Activated CD4-positive, alpha-beta T cell treated with anti-CD3 and anti-CD28 coated beads, Interleukin-2, amount 10 ng/mL, durations not matched to agents 24 days and 14 days (primary cell): ENCODE results near the gene NCAM1. TPM values are rescaled to one million over a fixed set of nuclear protein-coding genes. Genes with fewer than 3 reads are reported as not detected.

ENCODE experiments used
- DNase-seq: peaks from one replicate; pipeline ENCODE4 v3.0.0; 2022
- H3K27ac Mint-ChIP-seq: one replicate; pipeline ENCODE4 v1.8.0; 2022; ENCODE audit warnings: mild to moderate bottlenecking, mixed read lengths
- H3K27me3 Mint-ChIP-seq: one replicate; pipeline ENCODE4 v1.8.0; 2022; ENCODE audit warnings: mixed read lengths
- H3K36me3 Mint-ChIP-seq: one replicate; pipeline ENCODE4 v1.8.0; 2022; ENCODE audit warnings: low read depth, mild to moderate bottlenecking, mixed read lengths
- H3K4me1 Mint-ChIP-seq: one replicate; pipeline ENCODE4 v1.8.0; 2021; ENCODE audit warnings: mixed read lengths
- H3K4me3 Mint-ChIP-seq: one replicate; pipeline ENCODE4 v1.8.0; 2022; ENCODE audit warnings: mild to moderate bottlenecking, moderate library complexity, mixed read lengths
- H3K9me3 Mint-ChIP-seq: one replicate; pipeline ENCODE4 v1.8.0; 2021; ENCODE audit warnings: mixed read lengths
- intact Hi-C: fragments of 100-400 bp; cut with micrococcal nuclease; formaldehyde crosslinking; loops from one replicate; pipeline ENCODE4 v1.15.1; 2023
- total RNA-seq: library from RNA; stranded (reverse); gene quantifications from 2 replicates; pipeline ENCODE4 v1.2.3, GENCODE V29; 2022

The NCAM1 gene
- total RNA-seq, 1 donor from 2014 or later: not detected

GRCh38 chr11:113177671-113178070 lies 216.5 kb downstream of the NCAM1 start:
- H3K27me3 Mint-ChIP-seq: peaks cover 7% of the 10 kb centered on the region
- DNase-seq: no peak
- no peaks in the 10 kb centered on the region for H3K36me3 Mint-ChIP-seq
- no peak overlapping the region for H3K27ac Mint-ChIP-seq
- no peaks in the 10 kb centered on the region for H3K9me3 Mint-ChIP-seq
- intact Hi-C loops: no loop called here
- no peaks in the 10 kb centered on the region for H3K4me1 Mint-ChIP-seq
- H3K4me3 Mint-ChIP-seq: no peak overlapping the region

DNA sequence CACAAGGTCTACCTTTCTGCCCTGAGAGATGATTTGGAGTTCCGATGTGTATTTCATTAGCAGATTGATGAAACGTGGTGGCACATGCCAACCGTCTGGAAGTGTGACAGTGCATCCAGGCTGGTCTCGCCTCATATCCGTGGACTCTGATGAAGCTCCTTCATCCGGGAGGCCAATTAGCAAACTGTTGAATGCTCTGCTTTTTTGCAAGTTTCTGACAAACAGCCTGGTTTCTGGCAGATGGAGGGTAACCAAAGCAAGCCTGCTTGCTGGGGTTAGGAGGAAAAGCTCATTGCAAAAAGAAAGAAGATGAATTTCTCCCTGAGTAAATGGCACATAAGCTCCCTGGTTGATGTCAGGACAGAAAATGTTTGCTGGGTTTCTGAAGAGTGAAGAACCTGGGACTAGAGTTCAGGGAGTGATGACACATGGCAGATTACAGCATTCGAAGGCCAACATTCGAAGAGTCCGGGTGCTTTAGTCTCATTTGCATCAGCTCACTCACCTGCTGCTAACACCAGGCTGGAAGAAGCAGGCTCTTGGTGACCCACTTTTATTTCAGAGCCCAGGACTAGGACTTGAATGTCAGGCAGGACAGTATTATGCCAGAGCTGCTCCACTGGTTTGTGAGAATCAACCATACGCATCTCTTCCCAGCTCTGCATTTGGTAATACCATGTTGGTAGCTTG lies 217.3 kb downstream of the NCAM1 start:
- Mint-ChIP-seq H3K27me3 (peaks cover 7% of the 10 kb centered on the region), H3K4me3 (no peak overlapping the region), H3K9me3 (no peaks in the 10 kb centered on the region), H3K27ac (no peak overlapping the region), H3K36me3 (no peaks in the 10 kb centered on the region), H3K4me1 (no peaks in the 10 kb centered on the region)
- intact Hi-C loops: no loop called here
- no peak for DNase-seq

- intact Hi-C loops: no loop called here
- Mint-ChIP-seq H3K36me3 (no peaks in the 10 kb centered on the region), H3K27me3 (peaks cover 7% of the 10 kb centered on the region), H3K9me3 (no peaks in the 10 kb centered on the region), H3K4me3 (no peak overlapping the region), H3K4me1 (no peaks in the 10 kb centered on the region), H3K27ac (no peak overlapping the region)
- no peak for DNase-seq
Observed at GRCh38 chr11:113179181-113179704, 218.0 kb downstream of the NCAM1 start.

- peaks cover 7% of the 10 kb centered on the region for H3K27me3 Mint-ChIP-seq
- H3K36me3 Mint-ChIP-seq: no peaks in the 10 kb centered on the region
- no peak for DNase-seq
- H3K27ac Mint-ChIP-seq: no peak overlapping the region
- H3K9me3 Mint-ChIP-seq: no peaks in the 10 kb centered on the region
- intact Hi-C loops: no loop called here
- no peaks in the 10 kb centered on the region for H3K4me1 Mint-ChIP-seq
- no peak overlapping the region for H3K4me3 Mint-ChIP-seq
Observed at GRCh38 chr11:113181094-113181493, 219.9 kb downstream of the NCAM1 start.

- H3K27ac Mint-ChIP-seq: no peak overlapping the region
- no peak for DNase-seq
- H3K9me3 Mint-ChIP-seq: no peaks in the 10 kb centered on the region
- H3K27me3 Mint-ChIP-seq: peaks cover 7% of the 10 kb centered on the region
- no peaks in the 10 kb centered on the region for H3K36me3 Mint-ChIP-seq
- intact Hi-C loops: no loop called here
- no peak overlapping the region for H3K4me3 Mint-ChIP-seq
- H3K4me1 Mint-ChIP-seq: no peaks in the 10 kb centered on the region
Observed at GRCh38 chr11:113182288-113182687, 221.1 kb downstream of the NCAM1 start.

GRCh38 chr11:113184498-113184897 lies 223.3 kb downstream of the NCAM1 start:
- H3K27me3 Mint-ChIP-seq: peaks cover 4% of the 10 kb centered on the region
- intact Hi-C loops: no loop called here
- H3K4me1 Mint-ChIP-seq: no peaks in the 10 kb centered on the region
- DNase-seq: no peak
- H3K36me3 Mint-ChIP-seq: no peaks in the 10 kb centered on the region
- H3K9me3 Mint-ChIP-seq: no peaks in the 10 kb centered on the region
- H3K4me3 Mint-ChIP-seq: no peak overlapping the region
- H3K27ac Mint-ChIP-seq: no peak overlapping the region

DNA sequence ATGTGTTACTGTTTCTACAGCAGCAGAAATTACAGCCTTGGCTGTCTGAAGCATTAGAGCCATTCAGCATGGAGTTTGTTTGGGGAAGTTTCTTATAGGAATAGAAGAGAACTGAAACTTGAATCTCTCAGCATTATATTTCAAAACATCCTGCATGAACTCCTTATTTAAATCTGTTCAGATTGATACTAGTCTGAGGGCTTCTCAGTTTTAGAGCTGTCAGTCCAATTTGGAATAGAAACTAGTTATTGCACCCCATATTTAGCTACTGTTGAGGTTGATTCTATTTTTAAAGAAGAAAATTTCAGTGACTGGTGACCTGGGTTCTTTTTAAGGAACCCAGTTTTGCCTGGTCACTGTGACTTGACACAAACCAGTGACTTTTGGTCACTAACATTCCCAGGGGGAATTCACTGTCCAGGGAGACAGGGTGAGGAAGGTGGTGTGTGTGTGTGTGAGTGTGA lies 227.2 kb downstream of the NCAM1 start:
- H3K9me3 Mint-ChIP-seq: no peaks in the 10 kb centered on the region
- H3K27ac Mint-ChIP-seq: no peak overlapping the region
- no peaks in the 10 kb centered on the region for H3K36me3 Mint-ChIP-seq
- H3K4me3 Mint-ChIP-seq: no peak overlapping the region
- H3K27me3 Mint-ChIP-seq: peaks cover 10% of the 10 kb centered on the region
- no peaks in the 10 kb centered on the region for H3K4me1 Mint-ChIP-seq
- intact Hi-C loops: no loop called here
- DNase-seq: no peak

- H3K36me3 Mint-ChIP-seq: no peaks in the 10 kb centered on the region
- no peak for DNase-seq
- H3K4me3 Mint-ChIP-seq: no peak overlapping the region
- peaks cover 10% of the 10 kb centered on the region for H3K27me3 Mint-ChIP-seq
- no peaks in the 10 kb centered on the region for H3K9me3 Mint-ChIP-seq
- no peaks in the 10 kb centered on the region for H3K4me1 Mint-ChIP-seq
- intact Hi-C loops: no loop called here
- no peak overlapping the region for H3K27ac Mint-ChIP-seq
Observed at GRCh38 chr11:113189909-113190667, 228.9 kb downstream of the NCAM1 start.

DNA sequence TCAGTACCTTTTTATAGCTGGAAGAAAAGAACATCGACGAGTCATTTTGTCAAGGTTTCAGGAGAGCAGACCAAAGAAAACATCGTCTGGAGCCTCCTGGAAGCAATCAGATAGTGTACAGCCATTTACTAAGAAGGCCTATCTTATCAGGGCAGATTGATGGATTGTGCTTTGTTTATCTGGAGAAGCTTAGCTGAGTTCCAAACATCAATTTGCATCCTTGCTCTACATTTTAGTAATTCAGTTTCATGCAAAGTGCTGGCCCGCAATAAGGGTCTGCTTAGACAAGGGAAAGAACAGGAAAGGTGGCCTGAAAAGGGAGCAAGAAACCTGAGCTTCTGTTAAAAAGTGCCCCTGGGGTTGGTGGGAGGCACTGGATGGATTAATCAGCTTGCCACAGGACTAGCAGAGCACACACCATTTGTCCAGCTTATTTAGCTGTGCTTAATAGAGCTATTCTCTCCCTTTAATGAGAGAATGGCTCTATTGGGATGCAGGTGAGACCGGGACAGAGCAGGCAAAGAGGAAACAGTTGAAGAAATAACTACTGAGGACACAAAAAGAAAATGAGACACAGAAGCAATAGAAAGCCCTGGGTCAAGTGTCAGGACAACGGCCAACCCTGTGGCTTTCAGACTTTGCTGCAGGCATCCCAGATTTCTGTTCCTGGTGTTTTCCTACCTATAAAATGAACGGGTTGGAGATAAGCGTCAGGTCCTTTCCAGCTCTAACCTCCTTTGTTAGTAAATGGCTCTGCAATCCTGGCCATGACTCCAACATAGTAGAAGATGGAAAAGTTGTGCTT lies 231.1 kb downstream of the NCAM1 start:
- no peak for DNase-seq
- H3K27ac Mint-ChIP-seq: no peak overlapping the region
- H3K36me3 Mint-ChIP-seq: no peaks in the 10 kb centered on the region
- no peak overlapping the region for H3K4me3 Mint-ChIP-seq
- intact Hi-C loops: no loop called here
- peaks cover 12% of the 10 kb centered on the region for H3K27me3 Mint-ChIP-seq
- H3K9me3 Mint-ChIP-seq: no peaks in the 10 kb centered on the region
- H3K4me1 Mint-ChIP-seq: no peaks in the 10 kb centered on the region

GRCh38 chr11:113193016-113193415 lies 231.8 kb downstream of the NCAM1 start:
- no peak for DNase-seq
- peaks cover 16% of the 10 kb centered on the region for H3K27me3 Mint-ChIP-seq
- H3K36me3 Mint-ChIP-seq: no peaks in the 10 kb centered on the region
- H3K4me3 Mint-ChIP-seq: no peak overlapping the region
- intact Hi-C loops: no loop called here
- H3K4me1 Mint-ChIP-seq: no peaks in the 10 kb centered on the region
- H3K9me3 Mint-ChIP-seq: no peaks in the 10 kb centered on the region
- no peak overlapping the region for H3K27ac Mint-ChIP-seq

DNA sequence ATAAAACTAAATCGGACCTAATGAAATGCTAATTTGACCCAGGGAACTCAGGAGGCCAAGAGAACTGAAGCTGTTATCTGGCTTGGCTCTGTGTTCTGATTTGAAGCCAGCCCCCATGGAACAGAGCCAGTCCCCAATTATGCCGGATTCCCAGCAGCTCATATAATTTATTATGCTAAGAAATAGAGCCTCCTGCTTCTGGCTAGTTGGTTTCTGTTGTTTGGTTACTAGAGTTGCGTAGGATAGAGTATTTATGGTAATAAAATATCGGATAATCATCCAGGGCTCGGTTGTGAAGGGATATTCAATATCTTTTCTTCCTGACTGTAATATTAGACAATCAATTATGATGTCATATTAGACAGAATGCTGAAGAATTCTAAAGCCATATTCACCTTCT lies 232.7 kb downstream of the NCAM1 start:
- intact Hi-C loops: no loop called here
- H3K4me3 Mint-ChIP-seq: no peak overlapping the region

GRCh38 chr11:113195728-113196127 lies 234.5 kb downstream of the NCAM1 start:
- Mint-ChIP-seq H3K27ac (no peak overlapping the region), H3K9me3 (no peaks in the 10 kb centered on the region), H3K36me3 (no peaks in the 10 kb centered on the region), H3K27me3 (peaks cover 13% of the 10 kb centered on the region), H3K4me1 (no peaks in the 10 kb centered on the region), H3K4me3 (no peak overlapping the region)
- intact Hi-C loops: no loop called here
- no peak for DNase-seq

More for the DNA sequence above, 232.7 kb downstream of the NCAM1 start:
- Mint-ChIP-seq H3K4me1 (no peaks in the 10 kb centered on the region), H3K27me3 (peaks cover 18% of the 10 kb centered on the region), H3K27ac (no peak overlapping the region), H3K9me3 (no peaks in the 10 kb centered on the region), H3K36me3 (no peaks in the 10 kb centered on the region)
- no peak for DNase-seq

DNA sequence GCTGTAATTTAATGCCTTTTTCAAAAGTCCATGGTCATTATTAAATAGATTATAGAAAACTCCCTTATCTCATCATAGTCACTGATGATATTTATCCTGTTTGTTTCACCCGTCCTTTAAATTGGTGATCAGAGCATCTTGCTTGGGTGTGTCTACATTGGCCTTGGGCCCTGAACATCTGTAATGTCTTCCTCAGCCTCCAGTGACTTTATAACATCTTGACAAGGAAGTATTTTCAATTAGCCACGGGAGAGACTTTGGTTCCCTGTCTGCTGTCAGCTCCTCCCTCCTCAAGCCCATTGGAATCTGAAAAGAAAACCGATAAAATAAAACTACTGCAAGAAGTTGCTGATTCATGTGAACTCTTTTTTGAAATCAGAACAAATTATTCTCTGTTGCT lies 236.2 kb downstream of the NCAM1 start:
- Mint-ChIP-seq H3K4me3 (no peak overlapping the region), H3K4me1 (no peaks in the 10 kb centered on the region), H3K36me3 (no peaks in the 10 kb centered on the region), H3K27me3 (peaks cover 11% of the 10 kb centered on the region), H3K9me3 (no peaks in the 10 kb centered on the region), H3K27ac (no peak overlapping the region)
- no peak for DNase-seq
- intact Hi-C loops: no loop called here
